Tongue (tissue), 2 donors: ENCODE measurements around the gene PCDHGA1. TPM values are rescaled to one million over a fixed set of nuclear protein-coding genes. Genes with fewer than 3 reads are reported as not detected.
A peak's percentile ranks its signal among the peaks of the same experiment; 100 is the strongest.
"Not testable (repeated sequence)": the region's sequence is repeated elsewhere in the genome, so short reads cannot be mapped to it uniquely, and the experiment has no call there.

Experiments used
- DNase-seq: peaks from one replicate; pipeline ENCODE4 v3.0.0-alpha.2; 2015
- total RNA-seq: library from RNA; depleted of rRNA; stranded (reverse); fragments of >200 nt; gene quantifications from one replicate; pipeline ENCODE4 v1.2.3, GENCODE V29; 2014

PCDHGA1 gene
- total RNA-seq, 1 donor from 2014 or later = 1.8 TPM

DNA sequence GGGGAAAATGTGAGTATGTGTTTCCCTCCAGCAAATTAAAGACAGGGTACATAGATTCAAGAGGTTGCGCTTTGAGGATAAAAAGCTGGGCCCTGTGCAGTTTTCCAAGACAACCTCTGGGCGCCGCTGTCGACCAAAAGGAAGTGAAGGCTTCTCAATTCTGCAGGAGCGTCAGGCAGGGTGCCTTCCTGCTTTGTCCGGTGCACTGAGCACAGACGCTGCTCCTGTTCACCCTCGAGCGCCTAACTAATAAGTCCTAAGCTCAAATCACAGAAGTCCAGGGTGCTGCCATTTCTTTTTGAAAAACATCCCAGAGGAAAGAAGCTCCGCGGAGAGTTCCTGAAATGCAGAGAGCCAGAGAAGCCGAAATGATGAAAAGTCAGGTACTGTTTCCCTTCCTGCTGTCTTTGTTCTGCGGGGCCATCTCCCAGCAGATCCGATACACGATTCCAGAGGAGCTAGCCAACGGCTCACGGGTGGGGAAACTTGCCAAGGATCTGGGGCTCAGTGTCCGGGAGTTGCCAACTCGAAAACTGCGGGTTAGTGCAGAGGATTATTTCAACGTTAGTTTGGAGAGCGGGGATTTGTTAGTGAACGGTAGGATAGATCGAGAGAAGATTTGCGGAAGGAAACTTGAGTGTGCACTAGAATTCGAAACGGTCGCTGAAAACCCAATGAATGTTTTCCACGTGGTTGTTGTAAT is 19.8 kb downstream of the PCDHGA1 start, which contains the start of gene PCDHGB1:
TSS of gene PCDHGB1 (plus strand) at position 183 of the 703 bp plus-strand sequence. CDS start at position 345, 162 bp downstream.
- peak; percentile 21 for DNase-seq

GRCh38 chr5:141351591-141351990 is 21.3 kb downstream of the PCDHGA1 start:
- DNase-seq = no peak

- peak; percentile 3 for DNase-seq
These were observed 24.7 kb downstream of the PCDHGA1 start, which contains the start of gene PCDHGA4 for GRCh38 chr5:141354900-141355469. PCDHGA4 (plus strand) TSS chr5:141355021; CDS start chr5:141355108, 87 bp downstream.

- no peak for DNase-seq
These were observed 25.3 kb downstream of the PCDHGA1 start for GRCh38 chr5:141355641-141356040.

- no peak for DNase-seq
These were observed 25.8 kb downstream of the PCDHGA1 start for GRCh38 chr5:141356133-141356532.

- no peak for DNase-seq
These were observed 26.6 kb downstream of the PCDHGA1 start for GRCh38 chr5:141356950-141357349.

GRCh38 chr5:141359790-141360426 is 29.6 kb downstream of the PCDHGA1 start, which contains the start of gene PCDHGB2:
PCDHGB2 (plus strand) TSS chr5:141359994; CDS start chr5:141360136, 142 bp downstream.
- DNase-seq = peak; percentile 19

- no peak for DNase-seq
These were observed 30.4 kb downstream of the PCDHGA1 start for GRCh38 chr5:141360685-141361084.

GRCh38 chr5:141362719-141363118 is 32.4 kb downstream of the PCDHGA1 start:
- no peak for DNase-seq

DNA sequence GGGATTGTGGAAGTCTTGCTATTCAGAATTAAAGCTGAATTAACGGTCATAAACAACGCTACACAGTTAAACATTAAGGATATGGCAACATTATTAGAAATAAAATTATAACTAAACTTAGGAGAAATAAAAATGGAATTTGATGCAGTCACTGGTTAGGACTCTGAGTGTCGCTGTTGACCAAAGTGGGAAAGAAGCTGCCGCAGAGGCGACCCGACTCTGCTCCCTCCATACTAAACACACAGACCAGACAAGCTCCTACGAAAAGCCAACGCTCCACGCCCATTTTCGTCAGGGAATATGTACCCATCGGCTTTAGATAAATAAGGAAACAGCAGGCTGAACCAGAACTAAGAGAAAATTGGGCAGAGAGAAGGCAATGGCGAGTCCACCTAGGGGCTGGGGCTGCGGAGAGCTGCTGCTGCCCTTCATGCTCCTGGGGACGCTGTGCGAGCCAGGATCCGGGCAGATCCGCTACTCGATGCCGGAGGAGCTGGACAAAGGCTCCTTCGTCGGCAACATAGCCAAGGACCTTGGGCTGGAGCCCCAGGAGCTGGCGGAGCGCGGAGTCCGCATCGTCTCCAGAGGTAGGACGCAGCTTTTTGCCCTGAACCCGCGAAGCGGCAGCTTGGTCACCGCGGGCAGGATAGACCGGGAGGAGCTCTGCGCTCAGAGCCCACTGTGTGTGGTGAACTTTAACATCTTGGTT is 33.8 kb downstream of the PCDHGA1 start, which contains the start of gene PCDHGA5:
TSS of gene PCDHGA5 (plus strand) at position 211 of the 709 bp plus-strand sequence. CDS start at position 380, 169 bp downstream.
- DNase-seq = peak; percentile 8

DNA sequence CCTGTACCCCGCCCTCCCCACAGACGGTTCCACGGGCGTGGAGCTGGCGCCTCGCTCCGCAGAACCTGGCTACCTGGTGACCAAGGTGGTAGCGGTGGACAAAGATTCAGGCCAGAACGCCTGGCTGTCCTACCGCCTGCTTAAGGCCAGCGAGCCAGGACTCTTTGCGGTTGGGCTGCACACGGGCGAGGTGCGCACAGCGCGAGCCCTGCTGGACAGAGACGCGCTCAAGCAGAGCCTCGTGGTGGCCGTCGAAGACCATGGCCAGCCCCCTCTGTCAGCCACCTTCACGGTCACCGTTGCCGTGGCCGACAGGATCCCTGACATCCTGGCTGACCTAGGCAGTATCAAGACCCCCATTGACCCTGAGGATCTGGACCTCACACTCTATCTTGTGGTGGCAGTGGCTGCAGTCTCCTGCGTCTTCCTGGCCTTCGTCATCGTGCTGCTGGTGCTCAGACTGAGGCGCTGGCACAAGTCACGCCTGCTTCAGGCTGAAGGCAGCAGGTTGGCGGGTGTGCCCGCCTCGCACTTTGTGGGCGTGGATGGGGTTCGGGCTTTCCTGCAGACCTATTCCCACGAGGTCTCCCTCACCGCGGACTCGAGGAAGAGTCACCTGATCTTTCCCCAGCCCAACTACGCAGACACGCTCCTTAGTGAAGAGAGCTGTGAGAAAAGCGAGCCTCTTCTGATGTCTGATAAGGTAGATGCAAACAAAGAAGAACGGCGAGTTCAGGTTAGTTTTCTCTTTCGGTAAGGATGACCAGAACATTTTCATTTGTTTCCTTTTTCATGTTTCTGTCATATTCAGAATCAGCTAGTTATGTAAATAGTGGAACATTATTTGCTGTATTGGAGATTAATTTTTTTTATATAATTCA is 35.9 kb downstream of the PCDHGA1 start:
- no peak for DNase-seq

DNA sequence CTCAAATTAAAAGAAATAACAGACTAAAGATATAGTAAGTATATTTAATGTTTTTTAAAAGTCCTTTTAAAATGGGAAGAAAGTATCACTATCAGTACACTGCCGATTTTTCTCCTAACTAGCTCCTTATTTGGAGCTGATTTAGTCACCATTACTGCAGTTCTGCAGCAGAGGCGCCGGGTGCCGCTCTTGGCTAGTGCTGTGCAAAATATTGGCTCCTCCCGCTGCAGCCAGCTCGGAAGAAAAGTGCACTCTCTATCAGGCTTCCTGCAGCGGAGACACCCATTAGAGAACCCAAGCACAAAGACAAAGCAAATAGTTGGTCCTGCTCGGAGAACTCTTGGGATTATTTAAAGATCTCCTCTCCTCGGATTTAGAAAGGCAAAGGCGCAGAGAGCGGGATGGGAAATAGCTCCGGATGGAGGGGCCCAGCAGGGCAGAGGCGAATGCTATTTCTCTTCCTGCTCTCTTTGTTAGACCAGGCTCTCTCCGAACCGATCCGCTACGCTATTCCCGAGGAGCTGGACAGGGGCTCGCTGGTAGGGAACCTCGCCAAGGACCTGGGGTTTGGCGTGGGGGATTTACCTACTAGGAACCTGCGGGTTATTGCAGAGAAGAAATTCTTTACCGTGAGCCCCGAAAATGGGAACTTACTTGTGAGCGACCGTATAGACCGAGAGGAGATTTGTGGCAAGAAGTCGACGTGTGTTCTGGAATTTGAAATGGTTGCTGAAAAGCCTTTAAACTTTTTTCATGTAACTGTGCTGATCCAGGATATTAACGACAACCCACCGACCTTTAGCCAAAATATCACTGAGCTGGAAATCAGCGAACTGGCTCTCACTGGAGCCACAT is 39.9 kb downstream of the PCDHGA1 start, which contains the start of gene PCDHGB3:
TSS of gene PCDHGB3 (plus strand) at position 249 of the 855 bp plus-strand sequence. CDS start at position 402, 153 bp downstream.
- DNase-seq = peak; percentile 2

- DNase-seq = no peak
These were observed 41.5 kb downstream of the PCDHGA1 start for GRCh38 chr5:141371572-141372475.

- peak; percentile 6 for DNase-seq
These were observed 43.5 kb downstream of the PCDHGA1 start, which contains the start of gene PCDHGA6 for GRCh38 chr5:141373673-141374317. PCDHGA6 (plus strand) TSS chr5:141373891; CDS start chr5:141374084, 193 bp downstream.

DNA sequence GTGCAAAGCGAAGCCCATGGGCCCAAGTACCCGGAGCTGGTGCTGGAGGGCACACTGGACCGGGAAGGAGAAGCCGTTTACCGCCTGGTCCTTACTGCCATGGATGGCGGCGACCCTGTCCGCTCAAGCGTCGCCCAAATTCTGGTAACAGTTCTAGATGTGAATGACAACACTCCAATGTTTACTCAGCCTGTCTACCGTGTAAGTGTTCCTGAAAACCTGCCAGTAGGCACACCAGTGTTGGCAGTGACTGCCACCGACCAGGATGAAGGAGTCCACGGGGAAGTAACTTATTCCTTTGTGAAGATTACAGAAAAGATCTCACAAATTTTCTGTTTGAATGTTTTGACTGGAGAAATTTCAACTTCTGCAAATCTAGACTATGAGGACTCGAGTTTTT is 44.3 kb downstream of the PCDHGA1 start:
- no peak for DNase-seq

- DNase-seq = not testable (repeated sequence)
These were observed 45.3 kb downstream of the PCDHGA1 start for GRCh38 chr5:141375444-141376155.

DNA sequence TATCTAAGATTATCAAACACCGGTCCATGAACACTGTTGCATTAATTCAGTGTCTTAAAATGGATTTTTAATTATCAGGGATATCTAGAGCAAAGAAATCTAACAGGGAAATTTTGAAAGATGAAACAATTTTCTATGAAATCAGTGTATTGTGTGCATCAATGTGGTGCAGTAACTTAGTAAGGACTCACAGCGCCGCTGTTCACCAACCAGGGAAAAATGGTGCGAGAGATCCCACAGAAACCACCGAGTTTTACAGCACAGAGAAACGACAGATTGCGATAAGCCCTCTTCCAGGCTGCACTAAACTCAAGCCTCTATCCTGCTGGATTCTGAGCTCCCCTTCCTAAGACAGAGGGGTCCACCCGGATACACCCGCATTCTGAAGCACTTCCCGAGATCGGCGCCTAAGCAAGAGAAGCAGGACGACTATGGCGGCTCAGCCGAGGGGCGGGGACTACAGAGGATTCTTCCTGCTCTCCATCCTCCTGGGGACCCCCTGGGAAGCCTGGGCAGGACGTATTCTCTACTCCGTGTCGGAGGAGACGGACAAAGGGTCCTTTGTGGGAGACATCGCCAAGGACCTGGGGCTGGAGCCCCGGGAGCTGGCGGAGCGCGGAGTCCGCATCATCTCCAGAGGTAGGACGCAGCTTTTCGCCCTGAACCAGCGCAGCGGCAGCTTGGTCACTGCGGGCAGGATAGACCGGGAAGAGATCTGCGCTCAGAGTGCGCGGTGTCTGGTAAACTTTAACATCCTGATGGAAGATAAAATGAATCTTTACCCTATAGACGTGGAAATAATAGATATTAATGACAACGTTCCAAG is 52.4 kb downstream of the PCDHGA1 start, which contains the start of gene PCDHGA7:
TSS of gene PCDHGA7 (plus strand) at position 274 of the 826 bp plus-strand sequence. CDS start at position 432, 158 bp downstream.
- peak; percentile 2 for DNase-seq
